Vagina (tissue), 2 donors: ENCODE measurements around the gene CAAP1. TPM values are rescaled to one million over a fixed set of nuclear protein-coding genes. Genes with fewer than 3 reads are reported as not detected.
"Not testable (repeated sequence)": the region's sequence is repeated elsewhere in the genome, so short reads cannot be mapped to it uniquely, and the experiment has no call there.

Experiments
- DNase-seq, 2 donors: peaks; one replicate each; pipeline ENCODE4 v3.0.0-alpha.2; 2017; ENCODE audit errors: extremely low spot score in 2 of 2
- H3K27ac ChIP-seq: fragments of 200-600 bp; sonication (generic); one replicate; pipeline ENCODE4 v1.5.1; 2019
- H3K27me3 ChIP-seq: fragments of 200-600 bp; sonication (generic); one replicate; pipeline ENCODE4 v1.5.1; 2019
- H3K36me3 ChIP-seq, 2 donors: fragments of 200-600 bp; sonication (generic); one replicate each; pipeline ENCODE4 v1.5.1; 2017 to 2019
- H3K4me1 ChIP-seq: fragments of 200-600 bp; sonication (generic); one replicate; pipeline ENCODE4 v1.5.1; 2019
- H3K4me3 ChIP-seq, 2 donors: fragments of 200-600 bp; sonication (generic); 1 replicate in 1 of 2; 2 replicates in 1 of 2; pipeline ENCODE4 v1.5.1; 2016 to 2019
- H3K9me3 ChIP-seq: fragments of 200-600 bp; sonication (generic); one replicate; pipeline ENCODE4 v1.5.1; 2019
- CTCF ChIP-seq, 3 experiments: fragments of 450-650 bp in 2 of 3; fragments of 200-600 bp in 1 of 3; sonication (generic) in 1 of 3; IDR thresholded peaks; one replicate each; pipeline ENCODE4 v1.5.1; 2017 to 2019; ENCODE audit warnings: antibody characterized with exemption in 3 of 3, mild to moderate bottlenecking in 2 of 3, moderate library complexity in 2 of 3
- POLR2A ChIP-seq, 2 donors: fragments of 450-650 bp; IDR thresholded peaks; one replicate each; pipeline ENCODE4 v1.6.1; 2017; ENCODE audit warnings: antibody characterized with exemption in 2 of 2, mild to moderate bottlenecking in 2 of 2, moderate library complexity in 2 of 2
- POLR2AphosphoS5 ChIP-seq, 2 donors: sonication (generic); formaldehyde crosslinking; IDR thresholded peaks; one replicate each; pipeline ENCODE4 v1.9.0; 2017; ENCODE audit warnings: antibody characterized with exemption in 2 of 2, mild to moderate bottlenecking in 2 of 2, low read depth in 1 of 2; ENCODE audit not compliant: insufficient read depth in 1 of 2
- intact Hi-C: fragments of 100-400 bp; cut with DNase I; formaldehyde crosslinking; loops from one replicate; pipeline ENCODE4 v1.15.1; 2023
- total RNA-seq: library from RNA; depleted of rRNA; stranded (reverse); fragments of >200 nt; gene quantifications from one replicate; pipeline ENCODE4 v1.2.3, GENCODE V29; 2016

Gene CAAP1
- total RNA-seq, 1 donor from 2014 or later = 10.6 TPM

DNA sequence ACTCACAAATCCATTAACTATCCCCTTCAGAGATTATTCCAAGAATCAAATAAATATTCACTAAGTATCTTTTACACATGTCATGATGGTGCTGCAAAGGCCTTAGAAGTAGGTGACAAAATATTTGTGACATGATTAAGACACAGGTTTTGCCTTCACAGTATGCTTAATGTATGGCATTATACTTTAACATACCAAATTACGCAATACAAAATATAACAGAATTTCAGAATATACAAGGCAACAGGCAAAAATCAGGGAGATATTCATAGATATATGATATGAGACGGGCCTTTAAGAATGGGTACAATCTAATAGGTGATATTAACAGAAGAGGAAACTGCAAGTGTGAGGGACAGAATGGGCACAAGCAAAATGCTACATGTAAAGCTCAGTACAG, 41.6 kb downstream of the CAAP1 start:
- DNase-seq = no peak
- no peaks in the 10 kb centered on the region for H3K4me1 ChIP-seq
- H3K36me3 ChIP-seq = peaks cover 0 to 5% of the 10 kb centered on the region in 2 donors
- no peak overlapping the region for H3K27ac ChIP-seq
- intact Hi-C loops = no loop called here
- no peaks in the 10 kb centered on the region for H3K9me3 ChIP-seq
- no peaks in the 10 kb centered on the region for H3K27me3 ChIP-seq
- no peak overlapping the region for H3K4me3 ChIP-seq
- no peak for TF ChIP-seq POLR2AphosphoS5 (IDR thresholded peaks at IDR 0.05; ENCODE audit: insufficient read depth in 1 of 2, low read depth in 1 of 2)
- no peak for TF ChIP-seq POLR2A (IDR thresholded peaks at IDR 0.05)
- no peak for TF ChIP-seq CTCF (IDR thresholded peaks at IDR 0.05)

DNA sequence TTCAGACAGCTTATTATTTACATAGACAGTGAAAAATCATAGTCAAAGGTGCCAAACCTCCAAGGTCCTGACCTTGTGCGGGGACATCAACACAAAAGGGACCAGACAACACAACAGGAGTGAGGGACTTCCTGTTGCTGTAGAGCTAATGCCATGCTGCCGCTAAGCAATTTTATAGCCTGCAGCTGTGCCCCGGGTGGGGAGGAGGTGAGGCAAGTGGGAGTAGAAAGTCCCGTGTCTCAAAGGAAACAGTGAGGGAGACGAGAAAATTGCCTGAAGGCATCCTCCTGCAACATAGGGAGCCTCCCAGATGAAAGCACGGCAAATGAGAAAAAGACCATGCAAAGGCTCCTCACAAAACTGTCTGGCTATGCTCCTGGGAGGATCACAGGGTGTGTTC, 58.8 kb downstream of the CAAP1 start:
- intact Hi-C loops = no loop called here
- no peak for DNase-seq
- Histone ChIP-seq H3K4me1 (peaks cover 5% of the 10 kb centered on the region), H3K27me3 (no peaks in the 10 kb centered on the region), H3K27ac (no peak overlapping the region), H3K9me3 (no peaks in the 10 kb centered on the region), H3K4me3 (no peak overlapping the region), H3K36me3 (no peaks in the 10 kb centered on the region)
- TF ChIP-seq POLR2A (IDR thresholded peaks at IDR 0.05) (no peak), POLR2AphosphoS5 (IDR thresholded peaks at IDR 0.05; ENCODE audit: insufficient read depth in 1 of 2, low read depth in 1 of 2) (no peak), CTCF (IDR thresholded peaks at IDR 0.05) (no peak)

DNA sequence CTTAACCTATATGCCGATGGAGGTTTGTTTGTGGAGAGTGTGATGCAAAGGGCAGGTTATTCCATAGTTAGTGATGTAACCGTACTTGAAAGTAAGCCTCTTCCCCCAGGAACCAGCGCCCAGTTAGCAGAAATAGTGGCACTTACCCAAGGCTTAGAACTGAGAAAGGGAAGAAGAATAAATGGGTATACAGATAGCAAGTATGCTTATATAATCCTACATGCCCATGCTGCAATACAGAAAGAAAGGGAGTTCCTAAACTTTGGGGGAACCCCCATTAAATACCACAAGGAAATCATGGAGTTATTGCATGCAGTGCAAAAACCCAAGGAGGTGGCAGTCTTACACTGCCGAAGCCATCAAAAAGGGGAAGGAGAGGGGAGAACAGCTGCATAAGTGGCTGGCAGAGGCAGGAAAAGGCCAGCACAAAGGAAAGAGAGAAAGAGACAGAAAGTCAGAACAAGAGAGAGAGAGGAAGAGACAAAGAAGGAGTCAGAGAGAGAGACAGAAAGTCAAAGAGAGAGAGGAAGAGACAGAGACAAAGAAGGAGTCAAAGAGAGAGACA, 64.1 kb downstream of the CAAP1 start:
- H3K36me3 ChIP-seq, H3K27me3 ChIP-seq, DNase-seq, H3K27ac ChIP-seq, H3K4me3 ChIP-seq, H3K4me1 ChIP-seq, intact Hi-C loops, H3K9me3 ChIP-seq: not testable (repeated sequence)

DNA sequence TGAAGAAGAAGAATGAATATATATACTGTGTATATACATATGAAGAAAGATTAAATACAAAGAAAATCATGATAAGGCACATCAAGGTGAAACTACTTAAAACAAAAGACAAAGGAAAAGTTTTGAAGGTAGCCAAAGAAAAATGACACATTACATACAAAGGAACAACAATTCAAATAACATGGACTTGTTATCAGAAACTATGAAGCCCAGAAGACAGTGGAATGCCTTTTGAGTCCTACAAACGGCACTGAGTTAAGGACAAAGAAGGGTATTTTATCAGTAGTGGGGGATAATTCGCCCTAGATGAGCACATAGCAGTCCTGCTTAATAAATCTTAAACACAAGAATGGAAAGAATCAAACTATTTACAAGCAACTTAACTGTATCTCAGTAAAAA, 77.8 kb downstream of the CAAP1 start:
- no peaks in the 10 kb centered on the region for H3K9me3 ChIP-seq
- DNase-seq = no peak
- H3K4me1 ChIP-seq = no peaks in the 10 kb centered on the region
- H3K36me3 ChIP-seq = no peaks in the 10 kb centered on the region
- no peak overlapping the region for H3K27ac ChIP-seq
- H3K4me3 ChIP-seq = no peak overlapping the region
- H3K27me3 ChIP-seq = no peaks in the 10 kb centered on the region
- intact Hi-C loops = no loop called here
- TF ChIP-seq POLR2AphosphoS5 (IDR thresholded peaks at IDR 0.05; ENCODE audit: insufficient read depth in 1 of 2, low read depth in 1 of 2) (no peak), POLR2A (IDR thresholded peaks at IDR 0.05) (no peak), CTCF (IDR thresholded peaks at IDR 0.05) (no peak)

DNA sequence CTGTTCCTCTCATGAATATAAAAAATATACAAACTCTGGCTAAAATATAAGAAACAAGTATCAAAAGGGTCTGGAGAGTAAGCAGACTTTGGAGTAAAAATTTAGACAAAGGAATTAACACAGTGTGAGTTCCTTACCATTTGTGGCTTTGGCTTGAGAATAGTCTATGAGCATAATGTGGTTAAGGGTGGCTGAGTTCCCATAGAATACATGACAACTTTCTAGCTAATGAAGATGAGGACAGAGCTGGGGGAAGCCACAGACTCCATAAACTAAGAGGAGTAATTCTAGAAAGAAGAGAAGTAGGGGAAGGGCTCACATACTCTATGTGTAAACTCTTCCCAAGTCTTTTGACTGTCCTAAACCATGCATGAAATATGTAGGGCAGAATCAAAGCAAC, 79.4 kb downstream of the CAAP1 start:
- no peaks in the 10 kb centered on the region for H3K9me3 ChIP-seq
- no peak overlapping the region for H3K27ac ChIP-seq
- H3K4me3 ChIP-seq = no peak overlapping the region
- no peak for TF ChIP-seq POLR2A (IDR thresholded peaks at IDR 0.05)
- DNase-seq = no peak
- no peaks in the 10 kb centered on the region for H3K4me1 ChIP-seq
- no peaks in the 10 kb centered on the region for H3K27me3 ChIP-seq
- H3K36me3 ChIP-seq = no peaks in the 10 kb centered on the region
- intact Hi-C loops = no loop called here

DNA sequence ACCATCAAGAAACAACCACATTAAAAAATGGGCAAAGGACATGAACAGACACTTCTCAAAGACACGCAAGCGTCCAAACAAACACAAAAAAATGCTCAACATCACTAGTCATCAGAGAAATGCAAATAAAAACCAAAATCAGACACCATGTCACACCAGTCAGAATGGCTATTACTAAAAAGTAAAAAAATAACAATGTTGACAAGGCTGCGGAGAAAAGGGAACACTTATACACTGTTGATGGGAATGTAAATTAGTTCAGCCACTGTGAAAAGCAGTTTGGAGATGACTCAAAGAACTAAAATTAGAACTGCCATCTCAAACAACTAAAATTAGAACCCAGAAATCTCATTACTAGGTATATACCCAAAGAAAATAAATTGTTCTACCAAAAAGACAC, 80.4 kb downstream of the CAAP1 start:
- intact Hi-C loops = no loop called here

More for the DNA sequence above, 80.4 kb downstream of the CAAP1 start:
- Histone ChIP-seq H3K27ac (no peak overlapping the region), H3K27me3 (no peaks in the 10 kb centered on the region), H3K36me3 (no peaks in the 10 kb centered on the region), H3K9me3 (no peaks in the 10 kb centered on the region), H3K4me3 (no peak overlapping the region), H3K4me1 (no peaks in the 10 kb centered on the region)
- no peak for TF ChIP-seq CTCF (IDR thresholded peaks at IDR 0.05)
- TF ChIP-seq POLR2A (IDR thresholded peaks at IDR 0.05) = no peak
- TF ChIP-seq POLR2AphosphoS5 (IDR thresholded peaks at IDR 0.05; ENCODE audit: insufficient read depth in 1 of 2, low read depth in 1 of 2) = no peak
- DNase-seq = no peak
